Keratinocyte (primary cell): Measurements from ENCODE around the gene TMC1.

ENCODE experiments used
- EZH2 ChIP-seq: IDR thresholded peaks from one replicate; pipeline ENCODE4 v1.6.1; 2012; ENCODE audit warnings: inconsistent platforms, mild to moderate bottlenecking, low read length, moderate library complexity
- TF ChIP-seq, protein P1 (sequence below), 3 experiments: IDR thresholded peaks in 1 of 3; conservative IDR thresholded peaks in 1 of 3; optimal IDR thresholded peaks in 1 of 3; 2 replicates in 2 of 3; 3 replicates in 1 of 3; pipeline versions ENCODE3 to v1.5.1; 2011; ENCODE audit warnings: low read length in 3 of 3, mild to moderate bottlenecking in 3 of 3, moderate library complexity in 2 of 3, control low read depth in 1 of 3, inconsistent platforms in 1 of 3; ENCODE audit not compliant: insufficient read depth in 2 of 3; ENCODE audit errors: extremely low read depth in 1 of 3

DNA sequence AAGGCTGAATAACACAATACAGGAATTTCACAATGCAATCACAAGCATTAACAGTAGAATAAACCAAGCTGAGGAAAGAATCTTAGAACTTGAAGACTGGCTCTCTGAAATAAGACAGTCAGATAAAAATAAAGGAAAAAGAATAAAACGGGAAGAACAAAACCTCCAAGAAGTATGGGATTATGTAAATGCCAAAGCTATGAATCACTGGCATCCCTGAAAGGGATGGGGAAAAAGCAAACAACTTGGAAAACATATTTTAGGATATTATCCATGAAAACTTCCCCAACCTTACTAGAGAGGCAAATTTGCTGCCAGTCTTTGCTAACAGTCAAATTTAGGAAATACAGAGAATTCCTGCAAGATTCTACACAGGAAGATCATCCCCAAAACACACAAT lies 273.5 kb downstream of the TMC1 start:
- TF ChIP-seq, protein P1, sequence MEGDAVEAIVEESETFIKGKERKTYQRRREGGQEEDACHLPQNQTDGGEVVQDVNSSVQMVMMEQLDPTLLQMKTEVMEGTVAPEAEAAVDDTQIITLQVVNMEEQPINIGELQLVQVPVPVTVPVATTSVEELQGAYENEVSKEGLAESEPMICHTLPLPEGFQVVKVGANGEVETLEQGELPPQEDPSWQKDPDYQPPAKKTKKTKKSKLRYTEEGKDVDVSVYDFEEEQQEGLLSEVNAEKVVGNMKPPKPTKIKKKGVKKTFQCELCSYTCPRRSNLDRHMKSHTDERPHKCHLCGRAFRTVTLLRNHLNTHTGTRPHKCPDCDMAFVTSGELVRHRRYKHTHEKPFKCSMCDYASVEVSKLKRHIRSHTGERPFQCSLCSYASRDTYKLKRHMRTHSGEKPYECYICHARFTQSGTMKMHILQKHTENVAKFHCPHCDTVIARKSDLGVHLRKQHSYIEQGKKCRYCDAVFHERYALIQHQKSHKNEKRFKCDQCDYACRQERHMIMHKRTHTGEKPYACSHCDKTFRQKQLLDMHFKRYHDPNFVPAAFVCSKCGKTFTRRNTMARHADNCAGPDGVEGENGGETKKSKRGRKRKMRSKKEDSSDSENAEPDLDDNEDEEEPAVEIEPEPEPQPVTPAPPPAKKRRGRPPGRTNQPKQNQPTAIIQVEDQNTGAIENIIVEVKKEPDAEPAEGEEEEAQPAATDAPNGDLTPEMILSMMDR (optimal IDR thresholded peaks at IDR 0.05 in 1 of 3, IDR thresholded peaks at IDR 0.05 in 1 of 3, conservative IDR thresholded peaks at IDR 0.05 in 1 of 3; ENCODE audit: extremely low read depth in 1 of 3, insufficient read depth in 2 of 3, low read length in 3 of 3): no peak
- no peak for TF ChIP-seq EZH2
